Loucy (cell line): ENCODE data around the gene GLRA1.
"Not testable (repeated sequence)": the region's sequence is repeated elsewhere in the genome, so short reads cannot be mapped to it uniquely, and the experiment has no call there.

Experiments used
- H2AFZ ChIP-seq: fragments of 200-600 bp; sonication (generic); 2 replicates; pipeline ENCODE4 v1.6.0; 2016; ENCODE audit warnings: antibody characterized with exemption, mild to moderate bottlenecking, low read length, moderate library complexity
- H3F3A ChIP-seq: fragments of 200-600 bp; 2 replicates; pipeline ENCODE4 v1.6.0; 2016; ENCODE audit warnings: antibody characterized with exemption, low read depth, mild to moderate bottlenecking
- H3K27me3 ChIP-seq: fragments of 200-600 bp; sonication (generic); 2 replicates; pipeline ENCODE4 v1.6.1; 2014; ENCODE audit warnings: low read length, mild to moderate bottlenecking; ENCODE audit not compliant: insufficient read depth, poor library complexity, severe bottlenecking
- H3K36me3 ChIP-seq: fragments of 200-600 bp; sonication (generic); 2 replicates; pipeline ENCODE4 v1.6.1; 2016; ENCODE audit warnings: low read length; ENCODE audit not compliant: insufficient read depth
- H3K4me1 ChIP-seq: fragments of 200-600 bp; sonication (generic); 2 replicates; pipeline ENCODE4 v1.5.1; 2014; ENCODE audit warnings: low read length, mild to moderate bottlenecking; ENCODE audit not compliant: insufficient read depth, poor library complexity, severe bottlenecking
- H3K4me2 ChIP-seq: fragments of 200-600 bp; sonication (generic); 2 replicates; pipeline ENCODE4 v1.6.0; 2014; ENCODE audit warnings: antibody characterized with exemption, low read length, low read depth, mild to moderate bottlenecking; ENCODE audit not compliant: poor library complexity, severe bottlenecking
- H3K4me3 ChIP-seq: fragments of 200-600 bp; sonication (generic); 2 replicates; pipeline ENCODE4 v1.5.1; 2014; ENCODE audit warnings: low read length, mild to moderate bottlenecking, mixed read lengths; ENCODE audit not compliant: poor library complexity, severe bottlenecking
- H3K79me2 ChIP-seq: fragments of 200-600 bp; sonication (generic); 2 replicates; pipeline ENCODE4 v1.6.1; 2014; ENCODE audit warnings: low read length; ENCODE audit not compliant: insufficient read depth
- H3K9ac ChIP-seq: fragments of 200-600 bp; sonication (generic); 2 replicates; pipeline ENCODE4 v1.6.0; 2014; ENCODE audit warnings: mild to moderate bottlenecking, low read depth, low read length, moderate library complexity; ENCODE audit not compliant: poor library complexity, severe bottlenecking
- H3K9me2 ChIP-seq: fragments of 200-600 bp; sonication (generic); replicated peaks from 2 replicates; pipeline ENCODE4 v1.6.1; 2016; ENCODE audit warnings: low read depth, low read length, mixed read lengths
- H3K9me3 ChIP-seq: fragments of 200-600 bp; sonication (generic); 2 replicates; pipeline ENCODE4 v1.6.1; 2014; ENCODE audit warnings: mild to moderate bottlenecking, antibody characterized with exemption, low read length, low read depth; ENCODE audit not compliant: insufficient read depth
- H4K20me1 ChIP-seq: fragments of 200-600 bp; sonication (generic); 2 replicates; pipeline ENCODE4 v1.6.0; 2014; ENCODE audit warnings: antibody characterized with exemption, low read length, mild to moderate bottlenecking; ENCODE audit not compliant: insufficient read depth, poor library complexity, severe bottlenecking
- EZH2phosphoT487 ChIP-seq: fragments of 200-600 bp; IDR thresholded peaks from 2 replicates; pipeline ENCODE4 v1.6.1; 2018; ENCODE audit warnings: antibody characterized with exemption, mild to moderate bottlenecking, moderate library complexity, borderline replicate concordance
- TF ChIP-seq, protein P1 (sequence below): fragments of 200-600 bp; sonication (generic); conservative IDR thresholded peaks from 2 replicates; pipeline ENCODE4 v1.5.1; 2014; ENCODE audit warnings: mild to moderate bottlenecking, antibody characterized with exemption, low read length

Gene GLRA1

DNA sequence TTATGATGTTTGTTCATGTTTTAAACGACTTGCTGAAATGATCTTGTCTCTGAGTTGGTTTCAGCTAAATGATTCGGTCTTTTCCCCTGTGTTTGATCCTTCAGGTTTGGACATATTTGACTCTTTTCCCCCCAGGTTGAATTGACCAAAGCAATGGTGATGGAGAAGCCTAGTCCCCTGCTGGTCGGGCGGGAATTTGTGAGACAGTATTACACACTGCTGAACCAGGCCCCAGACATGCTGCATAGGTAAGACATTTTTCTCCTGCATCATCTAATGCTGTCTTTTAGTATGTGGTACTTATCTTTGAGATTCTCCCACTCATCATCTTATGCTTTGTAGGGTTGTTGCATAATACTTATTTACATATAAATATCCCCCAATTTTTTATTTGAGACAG is 138.2 kb downstream of the GLRA1 start:
- Histone ChIP-seq H3K4me1 (peaks cover 15% of the 10 kb centered on the region), H3K4me2 (no peak overlapping the region), H3K79me2 (peaks cover 94% of the 10 kb centered on the region), H3K36me3 (peaks cover 47% of the 10 kb centered on the region), H3K9me3 (no peaks in the 10 kb centered on the region), H4K20me1 (peaks cover 95% of the 10 kb centered on the region), H3K4me3 (no peak overlapping the region), H3K27me3 (no peaks in the 10 kb centered on the region), H3K9ac (no peak overlapping the region), H3K9me2 (no peaks in the 10 kb centered on the region), H3F3A (no peaks in the 10 kb centered on the region), H2AFZ (no peak overlapping the region)
- TF ChIP-seq, protein P1, sequence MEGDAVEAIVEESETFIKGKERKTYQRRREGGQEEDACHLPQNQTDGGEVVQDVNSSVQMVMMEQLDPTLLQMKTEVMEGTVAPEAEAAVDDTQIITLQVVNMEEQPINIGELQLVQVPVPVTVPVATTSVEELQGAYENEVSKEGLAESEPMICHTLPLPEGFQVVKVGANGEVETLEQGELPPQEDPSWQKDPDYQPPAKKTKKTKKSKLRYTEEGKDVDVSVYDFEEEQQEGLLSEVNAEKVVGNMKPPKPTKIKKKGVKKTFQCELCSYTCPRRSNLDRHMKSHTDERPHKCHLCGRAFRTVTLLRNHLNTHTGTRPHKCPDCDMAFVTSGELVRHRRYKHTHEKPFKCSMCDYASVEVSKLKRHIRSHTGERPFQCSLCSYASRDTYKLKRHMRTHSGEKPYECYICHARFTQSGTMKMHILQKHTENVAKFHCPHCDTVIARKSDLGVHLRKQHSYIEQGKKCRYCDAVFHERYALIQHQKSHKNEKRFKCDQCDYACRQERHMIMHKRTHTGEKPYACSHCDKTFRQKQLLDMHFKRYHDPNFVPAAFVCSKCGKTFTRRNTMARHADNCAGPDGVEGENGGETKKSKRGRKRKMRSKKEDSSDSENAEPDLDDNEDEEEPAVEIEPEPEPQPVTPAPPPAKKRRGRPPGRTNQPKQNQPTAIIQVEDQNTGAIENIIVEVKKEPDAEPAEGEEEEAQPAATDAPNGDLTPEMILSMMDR, result no peak; the same call in 1 of the 2 replicates
- TF ChIP-seq EZH2phosphoT487, result no peak

DNA sequence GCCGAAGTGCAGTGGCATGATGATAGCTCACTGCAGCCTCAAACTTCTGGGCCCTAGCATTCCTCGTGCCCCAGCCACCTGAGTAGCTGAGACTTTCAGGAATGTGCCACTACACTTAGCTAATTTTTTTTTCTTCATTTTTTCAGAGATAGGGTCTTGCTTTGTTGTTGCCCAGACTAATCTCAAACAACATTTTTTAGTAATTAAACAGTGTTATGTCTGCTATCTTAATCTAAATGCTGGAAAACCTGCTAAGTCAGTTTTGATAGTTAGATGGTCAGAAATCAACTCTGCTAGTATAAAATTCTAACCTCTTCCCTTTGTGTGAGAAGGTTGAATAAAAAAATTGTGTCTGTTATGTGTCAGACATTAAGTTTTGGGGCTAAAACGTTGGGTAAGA is 140.5 kb downstream of the GLRA1 start:
- Histone ChIP-seq H3F3A (no peaks in the 10 kb centered on the region), H3K4me1 (peaks cover 35% of the 10 kb centered on the region), H2AFZ (no peak overlapping the region), H4K20me1 (peaks cover 97% of the 10 kb centered on the region), H3K27me3 (no peaks in the 10 kb centered on the region), H3K9me3 (no peaks in the 10 kb centered on the region), H3K4me2 (peak overlapping the region; percentile 26), H3K4me3 (peak overlapping the region; percentile 26), H3K9ac (no peak overlapping the region), H3K36me3 (peaks cover 23% of the 10 kb centered on the region; the same call in 1 of the 2 replicates), H3K79me2 (peaks cover 100% of the 10 kb centered on the region), H3K9me2 (no peaks in the 10 kb centered on the region)
- TF ChIP-seq, protein P1, result no peak
- no peak for TF ChIP-seq EZH2phosphoT487

DNA sequence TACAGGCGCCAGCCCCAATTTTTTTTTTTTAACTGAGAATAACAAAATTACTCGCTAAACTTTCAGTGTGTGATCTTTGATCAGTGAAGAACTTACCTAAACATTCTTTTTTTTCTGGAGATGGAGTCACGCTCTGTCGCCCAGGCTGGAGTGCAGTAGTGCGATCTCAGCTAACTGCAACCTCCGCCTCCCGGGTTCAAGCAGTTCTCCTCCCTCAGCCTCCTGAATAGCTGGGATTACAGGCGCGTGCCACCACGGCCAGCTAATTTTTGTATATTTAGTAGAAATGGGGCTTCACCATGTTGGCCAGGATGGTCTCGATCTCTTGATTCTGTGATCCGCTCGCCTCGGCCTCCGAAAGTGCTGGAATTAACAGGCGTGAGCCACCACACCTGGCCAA is 141.0 kb downstream of the GLRA1 start:
- not testable (repeated sequence) for H3K9me3 ChIP-seq, H3K9ac ChIP-seq, H3K27me3 ChIP-seq, H3F3A ChIP-seq, H2AFZ ChIP-seq, H3K9me2 ChIP-seq, H3K4me3 ChIP-seq
- Histone ChIP-seq H4K20me1 (peaks cover 97% of the 10 kb centered on the region), H3K36me3 (peaks cover 18% of the 10 kb centered on the region; the same call in 1 of the 2 replicates), H3K79me2 (peaks cover 100% of the 10 kb centered on the region), H3K4me2 (peak overlapping the region; percentile 25), H3K4me1 (peaks cover 39% of the 10 kb centered on the region)

DNA sequence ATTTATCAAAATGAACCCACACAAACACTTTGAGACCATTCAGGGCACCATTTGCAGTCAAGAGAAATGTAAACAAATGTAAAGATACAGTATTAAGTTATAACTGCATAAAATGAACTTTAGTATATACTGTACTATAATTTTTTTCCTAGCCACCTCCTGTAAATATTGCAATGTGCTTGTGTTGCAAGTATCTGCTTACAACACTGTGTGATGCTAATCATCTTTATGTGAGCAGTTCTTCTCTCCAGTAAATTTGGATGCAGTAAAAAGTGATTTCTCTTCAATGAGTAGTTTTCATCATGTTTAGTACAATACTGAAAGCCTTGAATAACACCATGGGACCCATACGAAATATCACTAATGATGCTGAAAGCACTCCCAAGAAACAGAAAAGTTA is 143.4 kb downstream of the GLRA1 start:
- H3K4me2 ChIP-seq, result peak overlapping the region; percentile 44
- no peaks in the 10 kb centered on the region for H3K27me3 ChIP-seq
- peaks cover 98% of the 10 kb centered on the region for H4K20me1 ChIP-seq
- no peak overlapping the region for H3K9ac ChIP-seq
- H3K4me1 ChIP-seq, result peaks cover 57% of the 10 kb centered on the region
- H3K4me3 ChIP-seq, result peak overlapping the region; percentile 56
- H2AFZ ChIP-seq, result no peak overlapping the region
- H3K79me2 ChIP-seq, result peaks cover 100% of the 10 kb centered on the region
- H3K9me2 ChIP-seq, result no peaks in the 10 kb centered on the region
- TF ChIP-seq, protein P1, result no peak
- no peak for TF ChIP-seq EZH2phosphoT487
- H3K36me3 ChIP-seq, result peaks cover 16% of the 10 kb centered on the region; the same call in 1 of the 2 replicates
- no peaks in the 10 kb centered on the region for H3K9me3 ChIP-seq
- no peaks in the 10 kb centered on the region for H3F3A ChIP-seq
